Measurements from ENCODE around the gene SEPTIN7.
A peak's percentile ranks its signal among the peaks of the same experiment; 100 is the strongest.

SEPTIN7 gene

GRCh38 chr7:35762781-35763180 lies 38.1 kb upstream of the SEPTIN7 start:
- Histone ChIP-seq H3K4me1 (ENCODE audit: control insufficient read depth, insufficient read depth, low read length, unreplicated experiment) (peaks cover 15% of the 10 kb centered on the region), H3K36me3 (ENCODE audit: insufficient read depth, low read length) (no peaks in the 10 kb centered on the region), H3K4me3 (ENCODE audit: low read depth, low read length) (no peak overlapping the region), H2AFZ (ENCODE audit: low read length, unreplicated experiment) (peak overlapping the region; percentile 95), H3K79me2 (ENCODE audit: control insufficient read depth, insufficient read depth, low read length, unreplicated experiment) (no peaks in the 10 kb centered on the region), H3K27me3 (ENCODE audit: insufficient read depth, low read length) (no peaks in the 10 kb centered on the region), H3K27ac (ENCODE audit: low read depth, low read length) (no peak overlapping the region; the same call in 1 of the 2 replicates)

- no peaks in the 10 kb centered on the region for H3K4me1 ChIP-seq (ENCODE audit: control insufficient read depth, insufficient read depth, low read length, unreplicated experiment)
- no peak overlapping the region for H2AFZ ChIP-seq (ENCODE audit: low read length, unreplicated experiment)
- no peaks in the 10 kb centered on the region for H3K79me2 ChIP-seq (ENCODE audit: control insufficient read depth, insufficient read depth, low read length, unreplicated experiment)
- no peak overlapping the region for H3K4me3 ChIP-seq (ENCODE audit: low read depth, low read length)
- no peak overlapping the region for H3K27ac ChIP-seq (ENCODE audit: low read depth, low read length)
- no peaks in the 10 kb centered on the region for H3K36me3 ChIP-seq (ENCODE audit: insufficient read depth, low read length)
- no peaks in the 10 kb centered on the region for H3K27me3 ChIP-seq (ENCODE audit: insufficient read depth, low read length)
Measured at GRCh38 chr7:35768346-35768745, 32.5 kb upstream of the SEPTIN7 start.

GRCh38 chr7:35771776-35772175 lies 29.1 kb upstream of the SEPTIN7 start:
- Histone ChIP-seq H3K27ac (ENCODE audit: low read depth, low read length) (no peak overlapping the region), H3K27me3 (ENCODE audit: insufficient read depth, low read length) (no peaks in the 10 kb centered on the region), H3K4me3 (ENCODE audit: low read depth, low read length) (no peak overlapping the region), H2AFZ (ENCODE audit: low read length, unreplicated experiment) (no peak overlapping the region), H3K79me2 (ENCODE audit: control insufficient read depth, insufficient read depth, low read length, unreplicated experiment) (no peaks in the 10 kb centered on the region), H3K4me1 (ENCODE audit: control insufficient read depth, insufficient read depth, low read length, unreplicated experiment) (no peaks in the 10 kb centered on the region), H3K36me3 (ENCODE audit: insufficient read depth, low read length) (no peaks in the 10 kb centered on the region)

GRCh38 chr7:35773994-35774393 lies 26.9 kb upstream of the SEPTIN7 start:
- Histone ChIP-seq H3K79me2 (ENCODE audit: control insufficient read depth, insufficient read depth, low read length, unreplicated experiment) (no peaks in the 10 kb centered on the region), H3K27me3 (ENCODE audit: insufficient read depth, low read length) (no peaks in the 10 kb centered on the region)

GRCh38 chr7:35776686-35777085 lies 24.2 kb upstream of the SEPTIN7 start:
- H3K79me2 ChIP-seq (ENCODE audit: control insufficient read depth, insufficient read depth, low read length, unreplicated experiment) = no peaks in the 10 kb centered on the region
- no peaks in the 10 kb centered on the region for H3K36me3 ChIP-seq (ENCODE audit: insufficient read depth, low read length)
- H3K4me3 ChIP-seq (ENCODE audit: low read depth, low read length) = no peak overlapping the region
- no peaks in the 10 kb centered on the region for H3K27me3 ChIP-seq (ENCODE audit: insufficient read depth, low read length)
- no peaks in the 10 kb centered on the region for H3K4me1 ChIP-seq (ENCODE audit: control insufficient read depth, insufficient read depth, low read length, unreplicated experiment)
- H2AFZ ChIP-seq (ENCODE audit: low read length, unreplicated experiment) = no peak overlapping the region
- H3K27ac ChIP-seq (ENCODE audit: low read depth, low read length) = no peak overlapping the region

More at GRCh38 chr7:35773994-35774393, 26.9 kb upstream of the SEPTIN7 start:
- H3K4me1 ChIP-seq (ENCODE audit: control insufficient read depth, insufficient read depth, low read length, unreplicated experiment) = no peaks in the 10 kb centered on the region
- H2AFZ ChIP-seq (ENCODE audit: low read length, unreplicated experiment) = no peak overlapping the region
- no peak overlapping the region for H3K27ac ChIP-seq (ENCODE audit: low read depth, low read length)
- no peak overlapping the region for H3K4me3 ChIP-seq (ENCODE audit: low read depth, low read length)
- H3K36me3 ChIP-seq (ENCODE audit: insufficient read depth, low read length) = no peaks in the 10 kb centered on the region

GRCh38 chr7:35777121-35777520 lies 23.7 kb upstream of the SEPTIN7 start:
- Histone ChIP-seq H2AFZ (ENCODE audit: low read length, unreplicated experiment) (no peak overlapping the region), H3K27me3 (ENCODE audit: insufficient read depth, low read length) (no peaks in the 10 kb centered on the region), H3K27ac (ENCODE audit: low read depth, low read length) (no peak overlapping the region), H3K4me1 (ENCODE audit: control insufficient read depth, insufficient read depth, low read length, unreplicated experiment) (no peaks in the 10 kb centered on the region), H3K36me3 (ENCODE audit: insufficient read depth, low read length) (no peaks in the 10 kb centered on the region), H3K4me3 (ENCODE audit: low read depth, low read length) (no peak overlapping the region), H3K79me2 (ENCODE audit: control insufficient read depth, insufficient read depth, low read length, unreplicated experiment) (no peaks in the 10 kb centered on the region)

- no peak overlapping the region for H3K4me3 ChIP-seq (ENCODE audit: low read depth, low read length)
- no peak overlapping the region for H2AFZ ChIP-seq (ENCODE audit: low read length, unreplicated experiment)
- H3K36me3 ChIP-seq (ENCODE audit: insufficient read depth, low read length) = no peaks in the 10 kb centered on the region
- no peaks in the 10 kb centered on the region for H3K27me3 ChIP-seq (ENCODE audit: insufficient read depth, low read length)
- H3K27ac ChIP-seq (ENCODE audit: low read depth, low read length) = no peak overlapping the region
- no peaks in the 10 kb centered on the region for H3K79me2 ChIP-seq (ENCODE audit: control insufficient read depth, insufficient read depth, low read length, unreplicated experiment)
- H3K4me1 ChIP-seq (ENCODE audit: control insufficient read depth, insufficient read depth, low read length, unreplicated experiment) = no peaks in the 10 kb centered on the region
Measured at GRCh38 chr7:35780070-35780469, 20.8 kb upstream of the SEPTIN7 start.

GRCh38 chr7:35781200-35781701 lies 19.6 kb upstream of the SEPTIN7 start:
- Histone ChIP-seq H3K4me1 (ENCODE audit: control insufficient read depth, insufficient read depth, low read length, unreplicated experiment) (no peaks in the 10 kb centered on the region), H3K79me2 (ENCODE audit: control insufficient read depth, insufficient read depth, low read length, unreplicated experiment) (no peaks in the 10 kb centered on the region), H2AFZ (ENCODE audit: low read length, unreplicated experiment) (no peak overlapping the region), H3K27me3 (ENCODE audit: insufficient read depth, low read length) (no peaks in the 10 kb centered on the region), H3K36me3 (ENCODE audit: insufficient read depth, low read length) (no peaks in the 10 kb centered on the region), H3K4me3 (ENCODE audit: low read depth, low read length) (no peak overlapping the region), H3K27ac (ENCODE audit: low read depth, low read length) (no peak overlapping the region)

- Histone ChIP-seq H3K27ac (ENCODE audit: low read depth, low read length) (no peak overlapping the region), H3K4me3 (ENCODE audit: low read depth, low read length) (no peak overlapping the region), H3K4me1 (ENCODE audit: control insufficient read depth, insufficient read depth, low read length, unreplicated experiment) (no peaks in the 10 kb centered on the region), H3K36me3 (ENCODE audit: insufficient read depth, low read length) (no peaks in the 10 kb centered on the region), H3K27me3 (ENCODE audit: insufficient read depth, low read length) (no peaks in the 10 kb centered on the region), H2AFZ (ENCODE audit: low read length, unreplicated experiment) (no peak overlapping the region), H3K79me2 (ENCODE audit: control insufficient read depth, insufficient read depth, low read length, unreplicated experiment) (no peaks in the 10 kb centered on the region)
Measured at GRCh38 chr7:35781767-35782515, 18.9 kb upstream of the SEPTIN7 start.

- H3K27me3 ChIP-seq (ENCODE audit: insufficient read depth, low read length) = no peaks in the 10 kb centered on the region
- H3K27ac ChIP-seq (ENCODE audit: low read depth, low read length) = no peak overlapping the region
- H3K79me2 ChIP-seq (ENCODE audit: control insufficient read depth, insufficient read depth, low read length, unreplicated experiment) = no peaks in the 10 kb centered on the region
- H3K36me3 ChIP-seq (ENCODE audit: insufficient read depth, low read length) = no peaks in the 10 kb centered on the region
- H3K4me1 ChIP-seq (ENCODE audit: control insufficient read depth, insufficient read depth, low read length, unreplicated experiment) = no peaks in the 10 kb centered on the region
- H2AFZ ChIP-seq (ENCODE audit: low read length, unreplicated experiment) = no peak overlapping the region
- H3K4me3 ChIP-seq (ENCODE audit: low read depth, low read length) = no peak overlapping the region
Measured at GRCh38 chr7:35784332-35784731, 16.5 kb upstream of the SEPTIN7 start.

GRCh38 chr7:35785250-35785649 lies 15.6 kb upstream of the SEPTIN7 start:
- Histone ChIP-seq H3K4me1 (ENCODE audit: control insufficient read depth, insufficient read depth, low read length, unreplicated experiment) (no peaks in the 10 kb centered on the region), H3K79me2 (ENCODE audit: control insufficient read depth, insufficient read depth, low read length, unreplicated experiment) (no peaks in the 10 kb centered on the region), H2AFZ (ENCODE audit: low read length, unreplicated experiment) (no peak overlapping the region), H3K27me3 (ENCODE audit: insufficient read depth, low read length) (no peaks in the 10 kb centered on the region), H3K4me3 (ENCODE audit: low read depth, low read length) (no peak overlapping the region), H3K27ac (ENCODE audit: low read depth, low read length) (no peak overlapping the region), H3K36me3 (ENCODE audit: insufficient read depth, low read length) (no peaks in the 10 kb centered on the region)

Data from ACC112 (cell line).